ENCODE results near the gene GSTA1. TPM values are rescaled to one million over a fixed set of nuclear protein-coding genes. Genes with fewer than 3 reads are reported as not detected.
"Not testable (repeated sequence)": the region's sequence is repeated elsewhere in the genome, so short reads cannot be mapped to it uniquely, and the experiment has no call there.

GSTA1 gene
- total and polyA plus RNA-seq, 8 donors, result 31.5 to 125 (median 45.7) TPM

- FAIRE-seq, result no peak
- no peaks in the 10 kb centered on the region for H3K9me3 ChIP-seq
- peak in 1 of 6 donors; percentile 38 for DNase-seq
- peak overlapping the region in 3 of 4 donors; percentile 39 to 74 (median 70) for H3K27ac ChIP-seq
- 6 to 9% methylated on average over 3 of the region's 3 CpGs for WGBS, 2 donors
- ATAC-seq, result peak; percentile 56 to 78 (median 77)
- H3K27me3 ChIP-seq, result no peaks in the 10 kb centered on the region
- TF ChIP-seq CTCF (IDR thresholded peaks at IDR 0.05), result no peak
- peaks cover 0 to 6% (median 0%) of the 10 kb centered on the region in 3 donors for H3K36me3 ChIP-seq
- H3K4me1 ChIP-seq, result peaks cover 3 to 20% (median 17%) of the 10 kb centered on the region in 3 donors
- peak overlapping the region in 1 of 4 donors; percentile 22 for H3K4me3 ChIP-seq
- intact Hi-C loops (cut with DNase I), result no loop called here
Measured at GRCh38 chr6:52787917-52788316, 15.7 kb downstream of the GSTA1 start.

GRCh38 chr6:52786249-52786956, 17.2 kb downstream of the GSTA1 start:
- TF ChIP-seq CTCF (IDR thresholded peaks at IDR 0.05), result no peak
- WGBS, 2 donors, result 96 to 97% methylated on average over 24 of the region's 24 CpGs
- Histone ChIP-seq H3K4me3 (no peak overlapping the region), H3K27ac (peak overlapping the region in 1 of 4 donors; percentile 74), H3K4me1 (peaks cover 3 to 20% (median 17%) of the 10 kb centered on the region in 3 donors), H3K36me3 (no peaks in the 10 kb centered on the region), H3K27me3 (no peaks in the 10 kb centered on the region), H3K9me3 (no peaks in the 10 kb centered on the region)
- FAIRE-seq (no peak), ATAC-seq (no peak), DNase-seq (peak in 2 of 6 donors; percentile 29 to 61)
- intact Hi-C loops (cut with DNase I), result no loop called here

- intact Hi-C loops (cut with DNase I); FAIRE-seq; H3K4me3 ChIP-seq; H3K27ac ChIP-seq; H3K36me3 ChIP-seq; H3K4me1 ChIP-seq; H3K27me3 ChIP-seq; H3K9me3 ChIP-seq: not testable (repeated sequence)
- peak in 1 of 6 donors; percentile 42 for DNase-seq
- WGBS, 2 donors, result 26 to 54% methylated on average over 2 to 3 of the region's 3 CpGs
- ATAC-seq, result peak in 3 of 4 donors; percentile 35 to 48 (median 48)
Measured at GRCh38 chr6:52782696-52783274, 20.8 kb downstream of the GSTA1 start.

- H3K4me1 ChIP-seq; intact Hi-C loops (cut with DNase I); H3K9me3 ChIP-seq; FAIRE-seq; H3K4me3 ChIP-seq; H3K27ac ChIP-seq; H3K36me3 ChIP-seq; ATAC-seq; DNase-seq; H3K27me3 ChIP-seq: not testable (repeated sequence)
Measured at GRCh38 chr6:52782209-52782608, 21.4 kb downstream of the GSTA1 start.

- FAIRE-seq (no peak), ATAC-seq (no peak), DNase-seq (no peak)
- Histone ChIP-seq H3K4me1 (no peaks in the 10 kb centered on the region), H3K27me3 (no peaks in the 10 kb centered on the region), H3K27ac (no peak overlapping the region), H3K36me3 (no peaks in the 10 kb centered on the region), H3K4me3 (no peak overlapping the region), H3K9me3 (no peaks in the 10 kb centered on the region)
- intact Hi-C loops (cut with DNase I), result no loop called here
- 82 to 91% methylated on average over 1 of the region's 1 CpG for WGBS, 2 donors
- TF ChIP-seq CTCF (IDR thresholded peaks at IDR 0.05), result no peak
Measured at GRCh38 chr6:52779237-52779636, 24.4 kb downstream of the GSTA1 start.

- WGBS, 2 donors, result 80 to 84% methylated on average over 9 of the region's 9 CpGs
- intact Hi-C loops (cut with DNase I); H3K9me3 ChIP-seq: not testable (repeated sequence)
Measured at GRCh38 chr6:52776711-52777351, 26.8 kb downstream of the GSTA1 start.

GRCh38 chr6:52769399-52769798, 34.2 kb downstream of the GSTA1 start:
- 84 to 86% methylated on average over 4 of the region's 4 CpGs for WGBS, 2 donors
- peak in 2 of 4 donors; percentile 68 to 87 for ATAC-seq
- H3K4me1 ChIP-seq; DNase-seq; H3K36me3 ChIP-seq; H3K27me3 ChIP-seq; H3K27ac ChIP-seq; H3K4me3 ChIP-seq; FAIRE-seq; H3K9me3 ChIP-seq; intact Hi-C loops (cut with DNase I): not testable (repeated sequence)

More at GRCh38 chr6:52776711-52777351, 26.8 kb downstream of the GSTA1 start:
- H3K4me1 ChIP-seq, H3K36me3 ChIP-seq, ATAC-seq, H3K27ac ChIP-seq, H3K27me3 ChIP-seq, FAIRE-seq, H3K4me3 ChIP-seq, DNase-seq: not testable (repeated sequence)

GRCh38 chr6:52767658-52768057, 36.0 kb downstream of the GSTA1 start:
- H3K4me3 ChIP-seq; intact Hi-C loops (cut with DNase I); ATAC-seq; FAIRE-seq; H3K36me3 ChIP-seq; H3K9me3 ChIP-seq; H3K4me1 ChIP-seq; DNase-seq; H3K27ac ChIP-seq; H3K27me3 ChIP-seq: not testable (repeated sequence)

Measured in pancreas (tissue), 10 donors.